ENCODE data around the gene PACS1. TPM values are rescaled to one million over a fixed set of nuclear protein-coding genes. Genes with fewer than 3 reads are reported as not detected.
"Not testable (repeated sequence)": the region's sequence is repeated elsewhere in the genome, so short reads cannot be mapped to it uniquely, and the experiment has no call there.

The PACS1 gene
- total RNA-seq, 2 experiments from 2014 or later = 76.3 to 78.3 TPM

GRCh38 chr11:66077927-66078326, 7.9 kb downstream of the PACS1 start:
- intact Hi-C loops (cut with micrococcal nuclease) = no loop called here
- Mint-ChIP-seq H3K9me3 (no peaks in the 10 kb centered on the region), H3K36me3 (ENCODE audit: low read depth) (peaks cover 43% of the 10 kb centered on the region), H3K4me3 (no peak overlapping the region), H3K27me3 (no peaks in the 10 kb centered on the region), H3K4me1 (ENCODE audit: low read depth) (peaks cover 76% of the 10 kb centered on the region), H3K27ac (peak overlapping the region; percentile 99)
- CTCF ChIA-PET = interaction anchor here (1.2 to 8.2 kb wide), 5 partner anchors 8 to 56 kb away, joined by 3 to 59 read pairs (median 6); partner anchors contain the start of gene PACS1
- TF ChIP-seq CTCF (IDR thresholded peaks at IDR 0.05) = no peak
- no peak for ATAC-seq
- DNase-seq = no peak
- POLR2A ChIA-PET = interaction anchor here (1.2 to 3.3 kb wide), 2 partner anchors 25 to 42 kb away, joined by 3 to 11 read pairs; partner anchors contain the start of gene SF3B2

GRCh38 chr11:66078949-66079348, 8.9 kb downstream of the PACS1 start:
- H3K27me3 Mint-ChIP-seq; H3K4me3 Mint-ChIP-seq; ATAC-seq; intact Hi-C loops (cut with micrococcal nuclease); H3K9me3 Mint-ChIP-seq: not testable (repeated sequence)
- Mint-ChIP-seq H3K36me3 (ENCODE audit: low read depth) (peaks cover 34% of the 10 kb centered on the region), H3K4me1 (ENCODE audit: low read depth) (peaks cover 80% of the 10 kb centered on the region), H3K27ac (peak overlapping the region; percentile 99)
- POLR2A ChIA-PET = interaction anchor here (0.6 to 3.3 kb wide), 3 partner anchors 9 to 159 kb away, joined by 5 to 25 read pairs (median 11); partner anchors contain the start of genes PACS1 and SF3B2
- CTCF ChIA-PET = interaction anchor here (1.3 to 8.2 kb wide), 5 partner anchors 9 to 55 kb away, joined by 3 to 59 read pairs (median 6); partner anchors contain the start of gene PACS1
- DNase-seq = peak; percentile 30

GRCh38 chr11:66080055-66080817, 10.2 kb downstream of the PACS1 start:
- Mint-ChIP-seq H3K27me3 (no peaks in the 10 kb centered on the region), H3K27ac (peak overlapping the region; percentile 99), H3K4me3 (peak overlapping the region; percentile 75), H3K36me3 (ENCODE audit: low read depth) (peaks cover 24% of the 10 kb centered on the region), H3K4me1 (ENCODE audit: low read depth) (peaks cover 86% of the 10 kb centered on the region), H3K9me3 (no peaks in the 10 kb centered on the region)
- intact Hi-C loops (cut with micrococcal nuclease) = no loop called here
- CTCF ChIA-PET = interaction anchor here (1.2 to 8.2 kb wide), 9 partner anchors 10 to 300 kb away, joined by 3 to 59 read pairs (median 3); partner anchors contain the start of gene PACS1
- ATAC-seq (peak; percentile 76), DNase-seq (peak; percentile 85)
- POLR2A ChIA-PET = interaction anchor here (1.0 to 3.3 kb wide), 4 partner anchors 10 to 1161 kb away, joined by 3 to 25 read pairs (median 7); partner anchors contain the start of genes PACS1 and SF3B2
- no peak for TF ChIP-seq CTCF (IDR thresholded peaks at IDR 0.05)

GRCh38 chr11:66081505-66081904, 11.4 kb downstream of the PACS1 start:
- POLR2A ChIA-PET = interaction anchor here (0.6 to 3.0 kb wide), 9 partner anchors 11 to 1159 kb away, joined by 3 to 25 read pairs (median 3); partner anchors contain the start of genes PACS1 and SF3B2
- peak; percentile 83 for ATAC-seq
- no peak for TF ChIP-seq CTCF (IDR thresholded peaks at IDR 0.05)
- peak; percentile 89 for DNase-seq
- peaks cover 89% of the 10 kb centered on the region for H3K4me1 Mint-ChIP-seq (ENCODE audit: low read depth)
- peak overlapping the region; percentile 99 for H3K27ac Mint-ChIP-seq
- H3K36me3 Mint-ChIP-seq (ENCODE audit: low read depth) = peaks cover 20% of the 10 kb centered on the region
- intact Hi-C loops (cut with micrococcal nuclease) = no loop called here
- H3K4me3 Mint-ChIP-seq = peak overlapping the region; percentile 75
- CTCF ChIA-PET = interaction anchor here (0.8 to 8.2 kb wide), 12 partner anchors 9 to 141 kb away, joined by 3 to 59 read pairs (median 4); partner anchors contain the start of gene PACS1
- H3K9me3 Mint-ChIP-seq = no peaks in the 10 kb centered on the region
- H3K27me3 Mint-ChIP-seq = no peaks in the 10 kb centered on the region

- H3K4me3 Mint-ChIP-seq = no peak overlapping the region
- H3K27me3 Mint-ChIP-seq = no peaks in the 10 kb centered on the region
- peaks cover 10% of the 10 kb centered on the region for H3K36me3 Mint-ChIP-seq (ENCODE audit: low read depth)
- DNase-seq (no peak), ATAC-seq (no peak)
- no peaks in the 10 kb centered on the region for H3K9me3 Mint-ChIP-seq
- no peak for TF ChIP-seq CTCF (IDR thresholded peaks at IDR 0.05)
- H3K27ac Mint-ChIP-seq = peak overlapping the region; percentile 92
- peaks cover 88% of the 10 kb centered on the region for H3K4me1 Mint-ChIP-seq (ENCODE audit: low read depth)
- ChIA-PET CTCF (interaction anchor here (2.3 to 8.2 kb wide), 2 partner anchors 13 to 50 kb away, joined by 11 to 59 read pairs; partner anchors contain the start of gene PACS1), POLR2A (interaction anchor here (1.1 to 1.4 kb wide), 4 partner anchors 12 to 51 kb away, joined by 3 to 5 read pairs (median 3); no protein-coding TSS in a partner anchor)
- intact Hi-C loops (cut with micrococcal nuclease) = no loop called here
These were observed 13.1 kb downstream of the PACS1 start for GRCh38 chr11:66082946-66083698.

Data from activated CD8-positive, alpha-beta T cell treated with anti-CD3 and anti-CD28 coated beads for 36 hours (primary cell).